ENCODE results near the gene PABPC1L. TPM values are rescaled to one million over a fixed set of nuclear protein-coding genes. Genes with fewer than 3 reads are reported as not detected.

Gene PABPC1L
- total and polyA plus RNA-seq, 2 of the 13 experiments (the other 11 are each of a cell fraction or from before 2014, with no cell fraction given) = 30.8 to 252 TPM

DNA sequence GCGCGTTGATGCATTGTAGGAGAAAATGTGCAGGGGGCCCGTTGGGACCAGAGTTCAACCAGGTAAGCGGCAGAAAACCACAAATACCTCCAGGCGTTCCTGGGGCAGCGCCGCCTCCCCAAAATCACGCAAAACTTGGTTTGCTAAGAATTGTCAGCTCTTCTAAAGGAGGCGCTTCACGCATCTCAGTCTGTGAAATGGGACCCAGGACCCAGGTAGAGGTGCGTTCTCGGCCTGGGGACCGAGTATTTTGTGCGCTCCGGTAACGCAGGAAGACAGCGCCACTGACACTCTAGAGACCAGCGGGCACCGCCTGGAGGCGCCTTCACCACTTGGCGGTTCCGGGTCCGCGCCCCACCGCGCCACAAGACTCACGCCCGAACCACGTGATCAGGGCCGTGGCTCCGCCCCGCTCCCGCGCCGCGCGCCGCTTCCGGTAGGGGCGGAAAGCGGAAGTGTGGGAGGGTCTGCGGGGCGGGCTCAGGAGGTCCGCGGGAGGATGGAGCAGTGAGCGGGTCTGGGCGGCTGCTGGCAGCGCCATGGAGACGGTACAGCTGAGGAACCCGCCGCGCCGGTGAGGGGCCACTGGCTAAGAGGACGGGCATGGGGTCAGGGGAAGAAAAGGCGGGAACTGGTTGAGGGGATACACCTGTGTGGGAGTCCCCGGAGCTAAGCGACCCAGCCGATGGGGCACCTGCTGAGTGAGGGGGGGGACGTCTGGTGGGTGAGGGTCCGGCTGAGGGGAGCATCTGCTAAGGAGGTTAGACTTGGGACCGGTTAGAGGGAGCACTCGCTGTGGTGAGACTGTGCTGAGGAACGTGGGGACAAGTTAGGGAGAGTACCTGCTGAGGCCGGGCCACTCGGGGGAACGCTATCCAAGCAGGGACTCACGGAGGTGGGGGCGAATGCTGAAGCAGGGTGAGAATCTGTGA is 56.4 kb downstream of the PABPC1L start, which contains the start of gene STK4 (continued):
- TF ChIP-seq ATF7-NPFF (CRISPR knock-in tag; IDR thresholded peaks at IDR 0.05; ENCODE audit: low read depth) = peak; percentile 96
- TF ChIP-seq SRSF1 (optimal IDR thresholded peaks at IDR 0.05; ENCODE audit: low read depth, low read length) = peak; percentile 95
- peak; percentile 56; the same call in 1 of the 2 replicates for TF ChIP-seq RBAK (CRISPR knock-in tag; IDR thresholded peaks at IDR 0.05)
- TF ChIP-seq ETV5 (CRISPR knock-in tag; IDR thresholded peaks at IDR 0.05; ENCODE audit: borderline replicate concordance) = peak; percentile 99
- peak; percentile 76; the same call in 1 of the 2 replicates for TF ChIP-seq TEAD2 (CRISPR knock-in tag; IDR thresholded peaks at IDR 0.05)
- no peak for TF ChIP-seq KLF13 (CRISPR knock-in tag; IDR thresholded peaks at IDR 0.05)
- no peak for TF ChIP-seq ZNF839 (CRISPR knock-in tag; IDR thresholded peaks at IDR 0.05; ENCODE audit: borderline replicate concordance)
- peak; percentile 88; the same call in 1 of the 2 replicates for TF ChIP-seq RXRB (CRISPR knock-in tag; IDR thresholded peaks at IDR 0.05; ENCODE audit: borderline replicate concordance)
- no peak for TF ChIP-seq ARNT (IDR thresholded peaks at IDR 0.05)
- TF ChIP-seq, protein P1, sequence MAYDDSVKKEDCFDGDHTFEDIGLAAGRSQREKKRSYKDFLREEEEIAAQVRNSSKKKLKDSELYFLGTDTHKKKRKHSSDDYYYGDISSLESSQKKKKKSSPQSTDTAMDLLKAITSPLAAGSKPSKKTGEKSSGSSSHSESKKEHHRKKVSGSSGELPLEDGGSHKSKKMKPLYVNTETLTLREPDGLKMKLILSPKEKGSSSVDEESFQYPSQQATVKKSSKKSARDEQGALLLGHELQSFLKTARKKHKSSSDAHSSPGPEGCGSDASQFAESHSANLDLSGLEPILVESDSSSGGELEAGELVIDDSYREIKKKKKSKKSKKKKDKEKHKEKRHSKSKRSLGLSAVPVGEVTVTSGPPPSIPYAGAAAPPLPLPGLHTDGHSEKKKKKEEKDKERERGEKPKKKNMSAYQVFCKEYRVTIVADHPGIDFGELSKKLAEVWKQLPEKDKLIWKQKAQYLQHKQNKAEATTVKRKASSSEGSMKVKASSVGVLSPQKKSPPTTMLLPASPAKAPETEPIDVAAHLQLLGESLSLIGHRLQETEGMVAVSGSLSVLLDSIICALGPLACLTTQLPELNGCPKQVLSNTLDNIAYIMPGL (CRISPR knock-in tag; IDR thresholded peaks at IDR 0.05; ENCODE audit: borderline replicate concordance in 1 of 2, low read depth in 1 of 2) = peak; percentile 96 to 99
- TF ChIP-seq ZNF572 (CRISPR knock-in tag; IDR thresholded peaks at IDR 0.05) = peak; percentile 99
- TF ChIP-seq REPIN1 (CRISPR knock-in tag; IDR thresholded peaks at IDR 0.05; ENCODE audit: borderline replicate concordance, low read depth) = peak; percentile 60; the same call in 1 of the 2 replicates
- peak; percentile 76; the same call in 1 of the 2 replicates for TF ChIP-seq BRF2 (CRISPR knock-in tag; IDR thresholded peaks at IDR 0.05)
- TF ChIP-seq ZBTB7A (CRISPR knock-in tag; IDR thresholded peaks at IDR 0.05) = 0 out of 2 replicates have a peak, but pooled peaks have one; percentile 56
- TF ChIP-seq, protein P2, sequence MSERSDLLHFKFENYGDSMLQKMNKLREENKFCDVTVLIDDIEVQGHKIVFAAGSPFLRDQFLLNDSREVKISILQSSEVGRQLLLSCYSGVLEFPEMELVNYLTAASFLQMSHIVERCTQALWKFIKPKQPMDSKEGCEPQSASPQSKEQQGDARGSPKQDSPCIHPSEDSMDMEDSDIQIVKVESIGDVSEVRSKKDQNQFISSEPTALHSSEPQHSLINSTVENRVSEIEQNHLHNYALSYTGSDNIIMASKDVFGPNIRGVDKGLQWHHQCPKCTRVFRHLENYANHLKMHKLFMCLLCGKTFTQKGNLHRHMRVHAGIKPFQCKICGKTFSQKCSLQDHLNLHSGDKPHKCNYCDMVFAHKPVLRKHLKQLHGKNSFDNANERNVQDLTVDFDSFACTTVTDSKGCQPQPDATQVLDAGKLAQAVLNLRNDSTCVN (CRISPR knock-in tag; IDR thresholded peaks at IDR 0.05; ENCODE audit: borderline replicate concordance) = peak; percentile 91
- no peak for TF ChIP-seq NAIF1 (CRISPR knock-in tag; IDR thresholded peaks at IDR 0.05; ENCODE audit: borderline replicate concordance)
- TF ChIP-seq FOXO1 (CRISPR knock-in tag; IDR thresholded peaks at IDR 0.05) = peak; percentile 73
- TF ChIP-seq, protein P3, sequence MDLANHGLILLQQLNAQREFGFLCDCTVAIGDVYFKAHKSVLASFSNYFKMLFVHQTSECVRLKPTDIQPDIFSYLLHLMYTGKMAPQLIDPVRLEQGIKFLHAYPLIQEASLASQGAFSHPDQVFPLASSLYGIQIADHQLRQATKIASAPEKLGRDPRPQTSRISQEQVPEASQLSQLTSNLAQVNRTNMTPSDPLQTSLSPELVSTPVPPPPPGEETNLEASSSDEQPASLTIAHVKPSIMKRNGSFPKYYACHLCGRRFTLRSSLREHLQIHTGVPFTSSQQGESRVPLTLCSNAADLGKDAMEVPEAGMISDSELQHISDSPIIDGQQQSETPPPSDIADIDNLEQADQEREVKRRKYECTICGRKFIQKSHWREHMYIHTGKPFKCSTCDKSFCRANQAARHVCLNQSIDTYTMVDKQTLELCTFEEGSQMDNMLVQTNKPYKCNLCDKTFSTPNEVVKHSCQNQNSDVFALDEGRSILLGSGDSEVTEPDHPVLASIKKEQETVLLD (CRISPR knock-in tag; IDR thresholded peaks at IDR 0.05; ENCODE audit: low read depth) = peak; percentile 95
- TF ChIP-seq NPAS2 (CRISPR knock-in tag; IDR thresholded peaks at IDR 0.05; ENCODE audit: borderline replicate concordance) = no peak
- TF ChIP-seq SIN3A (IDR thresholded peaks at IDR 0.05; ENCODE audit: borderline replicate concordance, low read depth, low read length) = peak; percentile 96
- peak; percentile 71 for TF ChIP-seq BCL6 (CRISPR knock-in tag; IDR thresholded peaks at IDR 0.05)

Data from HepG2 (cell line).